GM23338 (cell line): ENCODE results near the gene MYOM1.

Experiments
- EZH2 ChIP-seq: fragments of 200-600 bp; sonication (generic); IDR thresholded peaks from one replicate; pipeline ENCODE4 v1.8.0; 2017; ENCODE audit warnings: antibody characterized with exemption, mild to moderate bottlenecking, low read depth; ENCODE audit not compliant: unreplicated experiment
- JUNB ChIP-seq: IDR thresholded peaks from one replicate; pipeline ENCODE4 v1.6.1; 2016; ENCODE audit warnings: antibody characterized with exemption; ENCODE audit not compliant: unreplicated experiment
- POLR2AphosphoS5 ChIP-seq: IDR thresholded peaks from 2 replicates; pipeline ENCODE4 v1.6.1; 2016; ENCODE audit warnings: antibody characterized with exemption, low read depth
- TF ChIP-seq, protein P1 (sequence below), 2 experiments: fragments of 200-600 bp in 1 of 2; sonication (generic) in 1 of 2; conservative IDR thresholded peaks; 2 replicates each; pipeline versions ENCODE4 v1.5.1 to v1.6.1; 2016 to 2017; ENCODE audit warnings: antibody characterized with exemption in 2 of 2, low read depth in 2 of 2, mild to moderate bottlenecking in 2 of 2, moderate library complexity in 1 of 2
- TF ChIP-seq, protein P2 (sequence below): IDR thresholded peaks from one replicate; pipeline ENCODE4 v1.6.1; 2018; ENCODE audit warnings: antibody characterized with exemption; ENCODE audit not compliant: unreplicated experiment

DNA sequence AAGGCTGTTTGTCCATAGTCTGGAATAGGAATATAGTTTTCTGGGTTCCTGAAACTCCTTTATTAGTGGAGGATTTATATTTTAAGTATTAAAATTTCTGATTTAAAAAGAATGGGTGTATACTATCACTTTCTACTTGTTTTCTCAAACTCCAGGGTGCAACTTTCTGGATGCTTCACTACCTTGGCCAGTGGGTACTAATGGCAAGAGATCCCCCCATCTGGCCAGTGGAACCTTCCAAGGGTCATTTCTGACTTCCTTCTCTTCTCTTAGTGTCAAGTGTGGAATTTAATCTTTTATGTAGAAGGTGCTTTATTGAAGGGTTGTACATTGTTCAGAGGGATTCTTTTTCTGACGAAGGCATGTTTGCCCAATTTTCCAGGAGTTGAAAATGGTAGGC lies 120.4 kb downstream of the MYOM1 start:
- TF ChIP-seq, protein P1, sequence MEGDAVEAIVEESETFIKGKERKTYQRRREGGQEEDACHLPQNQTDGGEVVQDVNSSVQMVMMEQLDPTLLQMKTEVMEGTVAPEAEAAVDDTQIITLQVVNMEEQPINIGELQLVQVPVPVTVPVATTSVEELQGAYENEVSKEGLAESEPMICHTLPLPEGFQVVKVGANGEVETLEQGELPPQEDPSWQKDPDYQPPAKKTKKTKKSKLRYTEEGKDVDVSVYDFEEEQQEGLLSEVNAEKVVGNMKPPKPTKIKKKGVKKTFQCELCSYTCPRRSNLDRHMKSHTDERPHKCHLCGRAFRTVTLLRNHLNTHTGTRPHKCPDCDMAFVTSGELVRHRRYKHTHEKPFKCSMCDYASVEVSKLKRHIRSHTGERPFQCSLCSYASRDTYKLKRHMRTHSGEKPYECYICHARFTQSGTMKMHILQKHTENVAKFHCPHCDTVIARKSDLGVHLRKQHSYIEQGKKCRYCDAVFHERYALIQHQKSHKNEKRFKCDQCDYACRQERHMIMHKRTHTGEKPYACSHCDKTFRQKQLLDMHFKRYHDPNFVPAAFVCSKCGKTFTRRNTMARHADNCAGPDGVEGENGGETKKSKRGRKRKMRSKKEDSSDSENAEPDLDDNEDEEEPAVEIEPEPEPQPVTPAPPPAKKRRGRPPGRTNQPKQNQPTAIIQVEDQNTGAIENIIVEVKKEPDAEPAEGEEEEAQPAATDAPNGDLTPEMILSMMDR (conservative IDR thresholded peaks at IDR 0.05; ENCODE audit: low read depth in 2 of 2): no peak
- TF ChIP-seq POLR2AphosphoS5 (no peak), EZH2 (no peak), JUNB (no peak)
- TF ChIP-seq, protein P2, sequence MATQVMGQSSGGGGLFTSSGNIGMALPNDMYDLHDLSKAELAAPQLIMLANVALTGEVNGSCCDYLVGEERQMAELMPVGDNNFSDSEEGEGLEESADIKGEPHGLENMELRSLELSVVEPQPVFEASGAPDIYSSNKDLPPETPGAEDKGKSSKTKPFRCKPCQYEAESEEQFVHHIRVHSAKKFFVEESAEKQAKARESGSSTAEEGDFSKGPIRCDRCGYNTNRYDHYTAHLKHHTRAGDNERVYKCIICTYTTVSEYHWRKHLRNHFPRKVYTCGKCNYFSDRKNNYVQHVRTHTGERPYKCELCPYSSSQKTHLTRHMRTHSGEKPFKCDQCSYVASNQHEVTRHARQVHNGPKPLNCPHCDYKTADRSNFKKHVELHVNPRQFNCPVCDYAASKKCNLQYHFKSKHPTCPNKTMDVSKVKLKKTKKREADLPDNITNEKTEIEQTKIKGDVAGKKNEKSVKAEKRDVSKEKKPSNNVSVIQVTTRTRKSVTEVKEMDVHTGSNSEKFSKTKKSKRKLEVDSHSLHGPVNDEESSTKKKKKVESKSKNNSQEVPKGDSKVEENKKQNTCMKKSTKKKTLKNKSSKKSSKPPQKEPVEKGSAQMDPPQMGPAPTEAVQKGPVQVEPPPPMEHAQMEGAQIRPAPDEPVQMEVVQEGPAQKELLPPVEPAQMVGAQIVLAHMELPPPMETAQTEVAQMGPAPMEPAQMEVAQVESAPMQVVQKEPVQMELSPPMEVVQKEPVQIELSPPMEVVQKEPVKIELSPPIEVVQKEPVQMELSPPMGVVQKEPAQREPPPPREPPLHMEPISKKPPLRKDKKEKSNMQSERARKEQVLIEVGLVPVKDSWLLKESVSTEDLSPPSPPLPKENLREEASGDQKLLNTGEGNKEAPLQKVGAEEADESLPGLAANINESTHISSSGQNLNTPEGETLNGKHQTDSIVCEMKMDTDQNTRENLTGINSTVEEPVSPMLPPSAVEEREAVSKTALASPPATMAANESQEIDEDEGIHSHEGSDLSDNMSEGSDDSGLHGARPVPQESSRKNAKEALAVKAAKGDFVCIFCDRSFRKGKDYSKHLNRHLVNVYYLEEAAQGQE: no peak
